ENCODE results near the gene APPBP2.
"Not testable (repeated sequence)": the region's sequence is repeated elsewhere in the genome, so short reads cannot be mapped to it uniquely, and the experiment has no call there.

APPBP2 gene

GRCh38 chr17:60493847-60494321, 32.2 kb downstream of the APPBP2 start:
- DNase-seq (ENCODE audit: low spot score), result no peak

GRCh38 chr17:60491771-60492170, 34.3 kb downstream of the APPBP2 start:
- no peak for DNase-seq (ENCODE audit: low spot score)

- not testable (repeated sequence) for DNase-seq (ENCODE audit: low spot score)
These were observed 35.4 kb downstream of the APPBP2 start for GRCh38 chr17:60490594-60490993.

- no peak for DNase-seq (ENCODE audit: low spot score)
These were observed 44.4 kb downstream of the APPBP2 start for GRCh38 chr17:60481604-60482003.

- no peak for DNase-seq (ENCODE audit: low spot score)
These were observed 52.3 kb downstream of the APPBP2 start for GRCh38 chr17:60473788-60474187.

GRCh38 chr17:60472449-60472848, 53.6 kb downstream of the APPBP2 start:
- DNase-seq (ENCODE audit: low spot score), result no peak

GRCh38 chr17:60471451-60471850, 54.6 kb downstream of the APPBP2 start:
- DNase-seq (ENCODE audit: low spot score), result no peak

GRCh38 chr17:60468371-60468770, 57.7 kb downstream of the APPBP2 start:
- no peak for DNase-seq (ENCODE audit: low spot score)

- DNase-seq (ENCODE audit: low spot score), result no peak
These were observed 61.7 kb downstream of the APPBP2 start for GRCh38 chr17:60464343-60464742.

GRCh38 chr17:60463157-60463835, 62.7 kb downstream of the APPBP2 start:
- no peak for DNase-seq (ENCODE audit: low spot score)

- DNase-seq (ENCODE audit: low spot score), result no peak
These were observed 64.5 kb downstream of the APPBP2 start for GRCh38 chr17:60461584-60461983.

- DNase-seq (ENCODE audit: low spot score), result no peak
These were observed 68.9 kb downstream of the APPBP2 start for GRCh38 chr17:60457148-60457547.

- no peak for DNase-seq (ENCODE audit: low spot score)
These were observed 70.7 kb downstream of the APPBP2 start for GRCh38 chr17:60455378-60455777.

GRCh38 chr17:60451965-60452364, 74.1 kb downstream of the APPBP2 start:
- DNase-seq (ENCODE audit: low spot score), result no peak

GRCh38 chr17:60451071-60451470, 75.0 kb downstream of the APPBP2 start:
- no peak for DNase-seq (ENCODE audit: low spot score)

GRCh38 chr17:60447375-60447774, 78.7 kb downstream of the APPBP2 start:
- DNase-seq (ENCODE audit: low spot score), result no peak

- no peak for DNase-seq (ENCODE audit: low spot score)
These were observed 80.9 kb downstream of the APPBP2 start for GRCh38 chr17:60445144-60445543.

GRCh38 chr17:60443713-60444112, 82.3 kb downstream of the APPBP2 start:
- DNase-seq (ENCODE audit: low spot score), result no peak

- no peak for DNase-seq (ENCODE audit: low spot score)
These were observed 83.5 kb downstream of the APPBP2 start for GRCh38 chr17:60442271-60443173.

- DNase-seq (ENCODE audit: low spot score), result no peak
These were observed 86.5 kb downstream of the APPBP2 start for GRCh38 chr17:60439501-60439900.

- no peak for DNase-seq (ENCODE audit: low spot score)
These were observed 89.4 kb downstream of the APPBP2 start for GRCh38 chr17:60436676-60437075.

GRCh38 chr17:60435244-60436167, 90.5 kb downstream of the APPBP2 start:
- peak; percentile 73 for DNase-seq (ENCODE audit: low spot score)
